AG04450 (cell line): ENCODE results near the gene CECR2. TPM values are rescaled to one million over a fixed set of nuclear protein-coding genes. Genes with fewer than 3 reads are reported as not detected.

Experiments used
- CTCF ChIA-PET: fragments of 300-600, 350-600 bp; formaldehyde crosslinking; extraction: SDS; loops from one replicate; lab custom pipeline; 2022; ENCODE audit warnings: antibody characterized with exemption, inconsistent platforms; lab: Charles Lee
- POLR2A ChIA-PET: fragments of 350-600 bp; formaldehyde crosslinking; extraction: SDS; loops from one replicate; lab custom pipeline; 2021; ENCODE audit warnings: antibody characterized with exemption, inconsistent platforms; lab: Yijun Ruan, JAX
- DNase-seq: peaks from one replicate; pipeline ENCODE4 v3.0.0-alpha.2; 2011; ENCODE audit warnings: low read depth, low spot score
- H3K27ac ChIP-seq: one replicate; pipeline ENCODE4 v1.5.1; 2012; ENCODE audit warnings: low read depth, low read length, control low read depth
- H3K27me3 ChIP-seq: one replicate; pipeline ENCODE4 v1.6.0; 2012; ENCODE audit warnings: low read length; ENCODE audit not compliant: control insufficient read depth, insufficient read depth
- H3K4me3 ChIP-seq: 2 replicates; pipeline ENCODE4 v1.5.1; 2011; ENCODE audit warnings: mild to moderate bottlenecking, low read depth, low read length, control low read depth
- H3K9me3 ChIP-seq: 2 replicates; pipeline ENCODE4 v1.5.1; 2012; ENCODE audit warnings: low read length; ENCODE audit not compliant: control insufficient read depth, insufficient read depth
- polyA plus RNA-seq: library from polyadenylated mRNA; depleted of rRNA; stranded (reverse); fragments of >200 nt; gene quantifications from 2 replicates; pipeline ENCODE4 v1.2.3, GENCODE V29; 2011
- TF ChIP-seq, protein P1 (sequence below): IDR thresholded peaks from 2 replicates; pipeline ENCODE4 v1.5.1; 2011; ENCODE audit warnings: low read depth, low read length, control low read depth, inconsistent platforms

Gene CECR2
- polyA plus RNA-seq, 1 experiment, result not detected

DNA sequence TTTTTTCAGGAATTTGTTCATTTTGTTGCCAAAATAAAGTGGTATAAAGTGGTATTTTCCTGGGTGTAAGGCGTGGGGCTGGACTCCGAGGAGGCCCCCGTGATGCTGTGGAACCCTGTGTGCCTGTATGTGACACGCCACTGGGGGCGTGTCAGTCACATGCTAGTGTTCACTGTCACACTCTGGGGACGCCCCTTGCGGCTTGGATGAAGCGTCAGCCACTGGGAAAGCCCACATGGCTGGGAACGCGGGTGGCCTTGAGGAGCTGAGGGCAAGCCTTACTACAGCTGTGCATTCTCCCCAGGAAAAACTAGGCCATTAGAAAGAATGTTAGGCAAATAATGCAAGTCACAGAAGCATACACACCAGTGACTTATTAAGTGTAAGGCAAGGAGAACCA lies 117.1 kb downstream of the CECR2 start:
- H3K27me3 ChIP-seq, result no peaks in the 10 kb centered on the region
- no peaks in the 10 kb centered on the region for H3K9me3 ChIP-seq
- no peak for DNase-seq
- H3K27ac ChIP-seq, result no peak overlapping the region
- TF ChIP-seq, protein P1, sequence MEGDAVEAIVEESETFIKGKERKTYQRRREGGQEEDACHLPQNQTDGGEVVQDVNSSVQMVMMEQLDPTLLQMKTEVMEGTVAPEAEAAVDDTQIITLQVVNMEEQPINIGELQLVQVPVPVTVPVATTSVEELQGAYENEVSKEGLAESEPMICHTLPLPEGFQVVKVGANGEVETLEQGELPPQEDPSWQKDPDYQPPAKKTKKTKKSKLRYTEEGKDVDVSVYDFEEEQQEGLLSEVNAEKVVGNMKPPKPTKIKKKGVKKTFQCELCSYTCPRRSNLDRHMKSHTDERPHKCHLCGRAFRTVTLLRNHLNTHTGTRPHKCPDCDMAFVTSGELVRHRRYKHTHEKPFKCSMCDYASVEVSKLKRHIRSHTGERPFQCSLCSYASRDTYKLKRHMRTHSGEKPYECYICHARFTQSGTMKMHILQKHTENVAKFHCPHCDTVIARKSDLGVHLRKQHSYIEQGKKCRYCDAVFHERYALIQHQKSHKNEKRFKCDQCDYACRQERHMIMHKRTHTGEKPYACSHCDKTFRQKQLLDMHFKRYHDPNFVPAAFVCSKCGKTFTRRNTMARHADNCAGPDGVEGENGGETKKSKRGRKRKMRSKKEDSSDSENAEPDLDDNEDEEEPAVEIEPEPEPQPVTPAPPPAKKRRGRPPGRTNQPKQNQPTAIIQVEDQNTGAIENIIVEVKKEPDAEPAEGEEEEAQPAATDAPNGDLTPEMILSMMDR, result no peak
- CTCF ChIA-PET, result no interaction called here
- POLR2A ChIA-PET, result no interaction called here
- no peak overlapping the region for H3K4me3 ChIP-seq

DNA sequence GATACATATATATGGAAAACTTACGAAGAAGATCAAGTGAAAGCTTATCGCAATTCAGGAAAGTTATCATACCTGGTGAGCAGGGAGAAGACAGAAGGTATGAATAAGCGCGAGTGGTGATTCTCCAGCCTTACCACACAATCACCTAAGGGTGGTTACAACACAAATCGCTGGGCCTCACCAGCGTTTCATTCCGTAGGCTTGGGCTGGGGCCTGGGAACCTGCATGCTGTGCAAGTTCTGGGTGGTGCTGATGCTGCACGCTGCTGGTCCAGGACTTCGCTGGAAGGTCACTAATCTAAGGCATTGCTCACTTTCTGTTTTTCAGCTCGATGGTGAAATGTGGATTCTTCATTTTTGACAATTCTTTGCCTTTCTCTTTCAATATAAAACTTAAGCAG lies 117.5 kb downstream of the CECR2 start:
- Histone ChIP-seq H3K27ac (no peak overlapping the region), H3K27me3 (no peaks in the 10 kb centered on the region), H3K4me3 (no peak overlapping the region), H3K9me3 (no peaks in the 10 kb centered on the region)
- POLR2A ChIA-PET, result no interaction called here
- TF ChIP-seq, protein P1, result no peak
- no peak for DNase-seq
- CTCF ChIA-PET, result no interaction called here

DNA sequence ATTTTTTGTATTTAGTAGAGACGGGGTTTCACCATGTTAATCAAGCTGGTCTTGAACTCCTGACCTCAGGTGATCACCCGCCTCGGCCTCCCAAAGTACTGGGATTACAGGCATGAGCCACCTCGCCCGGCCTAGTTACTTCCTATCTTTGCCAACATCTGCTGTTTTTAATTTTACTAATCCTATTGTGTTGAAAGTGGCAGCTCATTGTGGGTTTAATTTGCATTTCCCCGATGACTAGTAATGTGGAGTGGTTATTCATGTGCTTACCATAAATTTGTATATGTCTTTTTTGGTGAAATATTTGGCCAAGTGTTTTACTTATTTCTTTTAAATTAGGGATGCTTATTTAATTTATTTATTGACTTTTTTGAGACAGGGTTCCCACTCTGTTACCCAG lies 119.8 kb downstream of the CECR2 start:
- TF ChIP-seq, protein P1, result no peak
- no peaks in the 10 kb centered on the region for H3K27me3 ChIP-seq
- DNase-seq, result no peak
- H3K9me3 ChIP-seq, result no peaks in the 10 kb centered on the region
- POLR2A ChIA-PET, result no interaction called here
- H3K27ac ChIP-seq, result no peak overlapping the region
- no peak overlapping the region for H3K4me3 ChIP-seq
- CTCF ChIA-PET, result interaction anchor here (0.9 to 1.6 kb wide), 2 partner anchors 317 to 430 kb away, joined by 5 to 6 read pairs; no protein-coding TSS in a partner anchor

DNA sequence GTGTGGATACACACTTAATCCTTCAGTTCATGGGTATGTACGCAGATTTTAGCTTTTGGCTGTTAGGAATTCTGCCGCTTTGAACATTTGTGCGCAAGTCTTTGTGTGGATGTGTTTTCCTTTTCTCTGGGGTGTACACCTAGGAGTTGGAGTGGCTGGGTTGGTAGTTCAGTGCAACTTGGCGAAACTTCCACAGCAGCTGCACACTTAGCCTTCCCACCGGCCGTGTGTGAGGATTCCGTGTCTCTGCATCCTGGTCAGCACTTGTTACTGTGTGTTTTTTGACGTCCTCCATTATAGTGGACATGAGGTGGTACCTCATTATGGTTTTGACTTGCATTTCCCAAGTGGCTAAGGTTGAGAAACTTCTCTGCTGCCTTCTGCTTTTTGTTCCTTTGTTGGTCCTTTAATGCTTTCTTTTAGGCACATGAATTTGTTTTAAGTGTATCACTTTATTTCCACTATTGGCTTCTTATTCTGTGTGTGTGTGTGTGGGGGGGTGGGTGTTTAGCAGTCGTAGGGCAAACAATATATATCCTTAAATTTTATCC lies 121.9 kb downstream of the CECR2 start:
- H3K4me3 ChIP-seq, result no peak overlapping the region
- DNase-seq, result no peak
- peaks cover 3% of the 10 kb centered on the region for H3K27me3 ChIP-seq
- ChIA-PET CTCF (no interaction called here), POLR2A (no interaction called here)
- H3K9me3 ChIP-seq, result no peaks in the 10 kb centered on the region
- TF ChIP-seq, protein P1, result no peak
- H3K27ac ChIP-seq, result no peak overlapping the region

DNA sequence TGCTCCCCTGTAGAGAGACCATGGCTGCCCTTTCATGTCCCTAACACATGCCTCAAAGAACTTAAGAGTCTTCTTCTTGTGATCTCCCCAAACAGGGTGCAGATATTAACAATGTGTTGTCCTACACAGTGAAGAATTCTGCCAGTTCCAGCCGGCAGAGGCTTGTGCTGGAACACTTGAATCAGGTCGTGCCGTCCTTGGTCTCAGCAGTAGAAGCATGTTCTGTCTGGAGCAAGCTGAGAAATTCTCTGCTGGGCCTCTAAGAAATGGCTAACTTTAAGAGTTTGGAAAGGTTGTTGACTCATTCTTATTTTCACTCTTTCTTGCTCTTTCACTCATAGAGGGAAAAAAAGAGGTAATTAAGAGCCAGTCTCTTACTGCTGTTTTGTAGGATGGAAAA lies 123.0 kb downstream of the CECR2 start:
- H3K4me3 ChIP-seq, result no peak overlapping the region
- no peak for DNase-seq
- H3K27me3 ChIP-seq, result peaks cover 3% of the 10 kb centered on the region
- TF ChIP-seq, protein P1, result no peak
- ChIA-PET POLR2A (no interaction called here), CTCF (interaction anchor here (1.7 kb wide), 1 partner anchor 320 kb away, joined by 4 read pairs; no protein-coding TSS in a partner anchor)
- no peak overlapping the region for H3K27ac ChIP-seq
- no peaks in the 10 kb centered on the region for H3K9me3 ChIP-seq
